ENCODE measurements around the gene TCEAL8. TPM values are rescaled to one million over a fixed set of nuclear protein-coding genes. Genes with fewer than 3 reads are reported as not detected.
"Not testable (repeated sequence)": the region's sequence is repeated elsewhere in the genome, so short reads cannot be mapped to it uniquely, and the experiment has no call there.

TCEAL8 gene
- total and polyA plus RNA-seq, 7 donors = 49.3 to 113 (median 90.6) TPM

GRCh38 chrX:103248553-103248952 is 6.4 kb downstream of the TCEAL8 start:
- Histone ChIP-seq H3K4me1 (no peaks in the 10 kb centered on the region), H3K27me3 (no peaks in the 10 kb centered on the region), H3K36me3 (peaks cover 0 to 5% (median 0%) of the 10 kb centered on the region in 4 donors), H3K4me3 (no peak overlapping the region), H3K27ac (no peak overlapping the region), H3K9me3 (no peaks in the 10 kb centered on the region)
- TF ChIP-seq POLR2AphosphoS5 (IDR thresholded peaks at IDR 0.05) (no peak), CTCF (IDR thresholded peaks at IDR 0.05) (peak in 2 of 4 experiments; percentile 7 to 30), POLR2A (IDR thresholded peaks at IDR 0.05) (no peak)
- DNase-seq = no peak
- intact Hi-C loops (cut with DNase I) = no loop called here

DNA sequence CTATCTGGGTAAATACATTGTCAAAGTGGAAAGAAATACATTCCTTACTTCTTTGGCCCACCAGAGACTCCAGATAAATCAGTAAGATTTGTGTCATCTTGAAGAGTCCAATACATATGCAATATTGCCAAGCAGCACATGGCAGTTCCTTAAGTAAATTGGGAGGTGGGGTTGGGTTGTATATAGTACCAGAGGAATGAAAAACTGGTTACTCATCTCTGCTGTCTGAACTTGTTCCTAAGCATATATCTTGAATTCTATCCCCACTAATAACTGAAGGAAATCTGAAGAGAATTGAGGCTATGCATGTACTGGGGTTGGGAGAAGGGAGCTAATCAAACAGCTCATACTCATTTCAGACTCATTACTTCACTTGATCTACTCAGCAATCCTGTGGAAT is 14.8 kb downstream of the TCEAL8 start:
- TF ChIP-seq POLR2AphosphoS5 (IDR thresholded peaks at IDR 0.05) (no peak), EP300 (IDR thresholded peaks at IDR 0.05) (no peak), POLR2A (IDR thresholded peaks at IDR 0.05) (no peak), CTCF (IDR thresholded peaks at IDR 0.05) (no peak)
- intact Hi-C loops (cut with DNase I) = no loop called here
- Histone ChIP-seq H3K9me3 (no peaks in the 10 kb centered on the region), H3K27ac (no peak overlapping the region), H3K36me3 (no peaks in the 10 kb centered on the region), H3K4me3 (no peak overlapping the region), H3K27me3 (no peaks in the 10 kb centered on the region), H3K4me1 (no peaks in the 10 kb centered on the region)
- no peak for DNase-seq

GRCh38 chrX:103236296-103236695 is 18.7 kb downstream of the TCEAL8 start:
- Histone ChIP-seq H3K27ac (no peak overlapping the region), H3K4me1 (no peaks in the 10 kb centered on the region), H3K9me3 (no peaks in the 10 kb centered on the region), H3K4me3 (no peak overlapping the region), H3K27me3 (no peaks in the 10 kb centered on the region), H3K36me3 (no peaks in the 10 kb centered on the region)
- intact Hi-C loops (cut with DNase I) = no loop called here
- TF ChIP-seq CTCF (IDR thresholded peaks at IDR 0.05) (no peak), POLR2A (IDR thresholded peaks at IDR 0.05) (no peak), EP300 (IDR thresholded peaks at IDR 0.05) (no peak)
- DNase-seq = no peak
- 89% methylated on average over 1 of the region's 1 CpG for WGBS, 2 donors

DNA sequence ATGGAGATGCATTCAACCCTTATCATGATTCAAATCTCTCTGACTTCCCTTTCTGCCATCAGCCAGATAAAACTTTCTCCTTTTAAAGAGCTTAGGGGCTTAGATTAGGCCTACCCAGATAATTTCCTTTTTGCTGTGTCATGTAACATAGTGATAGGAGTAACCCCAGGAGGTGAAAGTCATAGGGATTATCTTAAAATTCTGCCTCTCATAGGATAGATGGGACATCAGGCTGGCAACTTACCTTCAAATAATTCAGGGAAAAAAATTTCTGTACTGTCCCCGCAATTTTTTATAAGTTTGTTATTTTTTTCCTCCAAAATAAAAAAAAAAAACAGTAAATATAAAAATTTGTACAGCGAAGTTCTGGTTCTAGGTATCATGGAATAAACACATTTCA is 19.3 kb downstream of the TCEAL8 start:
- DNase-seq; H3K27me3 ChIP-seq; H3K4me1 ChIP-seq; H3K27ac ChIP-seq; H3K9me3 ChIP-seq; intact Hi-C loops (cut with DNase I); H3K36me3 ChIP-seq; H3K4me3 ChIP-seq: not testable (repeated sequence)
- 42 to 91% methylated on average over 2 of the region's 2 CpGs for WGBS, 2 donors

DNA sequence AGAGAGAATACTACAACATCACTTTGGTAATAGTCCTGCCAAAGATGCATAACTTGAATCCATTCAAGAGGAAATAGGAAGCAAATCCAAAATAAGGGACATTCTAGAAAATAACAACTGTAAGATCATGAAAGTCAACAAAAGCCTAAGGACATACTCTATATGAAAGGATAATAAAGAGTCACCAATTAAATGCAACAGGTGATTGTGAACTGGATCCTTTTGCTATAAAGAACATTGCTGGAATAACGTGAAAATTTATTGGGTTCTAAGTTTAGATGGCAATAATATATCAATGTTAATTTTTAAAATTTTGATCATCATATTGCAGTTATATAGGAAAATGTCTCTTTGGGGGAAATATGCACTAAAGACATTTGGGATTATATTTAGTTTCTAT is 20.1 kb downstream of the TCEAL8 start:
- no peaks in the 10 kb centered on the region for H3K27me3 ChIP-seq
- no peak overlapping the region for H3K4me3 ChIP-seq
- no peaks in the 10 kb centered on the region for H3K9me3 ChIP-seq
- no peaks in the 10 kb centered on the region for H3K4me1 ChIP-seq
- DNase-seq = no peak
- intact Hi-C loops (cut with DNase I) = no loop called here
- 61 to 75% methylated on average over 1 of the region's 1 CpG for WGBS, 2 donors
- H3K36me3 ChIP-seq = no peaks in the 10 kb centered on the region
- no peak for TF ChIP-seq EP300 (IDR thresholded peaks at IDR 0.05)
- TF ChIP-seq POLR2AphosphoS5 (IDR thresholded peaks at IDR 0.05) = no peak
- TF ChIP-seq POLR2A (IDR thresholded peaks at IDR 0.05) = no peak
- no peak for TF ChIP-seq CTCF (IDR thresholded peaks at IDR 0.05)
- H3K27ac ChIP-seq = no peak overlapping the region
